Neural progenitor cell (in vitro differentiated cells): Measurements from ENCODE around the gene ELP5.

Source experiments
- EZH2 ChIP-seq: fragments of 200-600 bp; sonication (generic); IDR thresholded peaks from 2 replicates; pipeline ENCODE4 v1.6.1; 2017; ENCODE audit warnings: antibody characterized with exemption, mild to moderate bottlenecking, moderate library complexity
- TF ChIP-seq, protein P1 (sequence below): fragments of 200-600 bp; sonication (generic); IDR thresholded peaks from 2 replicates; pipeline ENCODE4 v1.5.1; 2017; ENCODE audit warnings: antibody characterized with exemption, mild to moderate bottlenecking

DNA sequence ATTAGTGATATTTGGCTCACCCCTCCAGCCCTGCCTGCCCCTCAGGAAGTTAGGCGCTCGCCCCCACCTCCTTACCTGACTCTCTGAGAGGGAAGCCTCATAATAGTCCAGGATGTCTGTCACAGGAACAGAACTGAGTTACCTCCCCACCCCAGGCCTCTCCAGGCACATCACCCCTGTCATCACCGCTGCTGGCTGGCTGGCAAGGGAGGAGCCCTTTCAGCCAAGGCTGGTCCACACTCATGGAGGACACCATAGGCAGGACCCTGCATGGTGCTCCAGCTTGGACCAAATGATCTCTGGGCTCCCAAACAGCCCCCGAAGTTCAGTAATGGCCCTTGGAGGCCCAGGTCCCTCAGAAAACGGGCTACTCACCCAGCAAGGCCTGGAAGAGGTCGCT is 33.8 kb upstream of the ELP5 start:
- TF ChIP-seq, protein P1, sequence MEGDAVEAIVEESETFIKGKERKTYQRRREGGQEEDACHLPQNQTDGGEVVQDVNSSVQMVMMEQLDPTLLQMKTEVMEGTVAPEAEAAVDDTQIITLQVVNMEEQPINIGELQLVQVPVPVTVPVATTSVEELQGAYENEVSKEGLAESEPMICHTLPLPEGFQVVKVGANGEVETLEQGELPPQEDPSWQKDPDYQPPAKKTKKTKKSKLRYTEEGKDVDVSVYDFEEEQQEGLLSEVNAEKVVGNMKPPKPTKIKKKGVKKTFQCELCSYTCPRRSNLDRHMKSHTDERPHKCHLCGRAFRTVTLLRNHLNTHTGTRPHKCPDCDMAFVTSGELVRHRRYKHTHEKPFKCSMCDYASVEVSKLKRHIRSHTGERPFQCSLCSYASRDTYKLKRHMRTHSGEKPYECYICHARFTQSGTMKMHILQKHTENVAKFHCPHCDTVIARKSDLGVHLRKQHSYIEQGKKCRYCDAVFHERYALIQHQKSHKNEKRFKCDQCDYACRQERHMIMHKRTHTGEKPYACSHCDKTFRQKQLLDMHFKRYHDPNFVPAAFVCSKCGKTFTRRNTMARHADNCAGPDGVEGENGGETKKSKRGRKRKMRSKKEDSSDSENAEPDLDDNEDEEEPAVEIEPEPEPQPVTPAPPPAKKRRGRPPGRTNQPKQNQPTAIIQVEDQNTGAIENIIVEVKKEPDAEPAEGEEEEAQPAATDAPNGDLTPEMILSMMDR, result no peak
- no peak for TF ChIP-seq EZH2
